ENCODE data around the gene CXCL8. TPM values are rescaled to one million over a fixed set of nuclear protein-coding genes. Genes with fewer than 3 reads are reported as not detected.
A peak's percentile ranks its signal among the peaks of the same experiment; 100 is the strongest.

Gene CXCL8
- total RNA-seq, 2 donors from 2014 or later: 11.9 to 14.5 TPM

GRCh38 chr4:73728091-73728741 lies 12.2 kb upstream of the CXCL8 start:
- Mint-ChIP-seq H3K4me1 (no peaks in the 10 kb centered on the region), H3K27ac (no peak overlapping the region), H3K4me3 (no peak overlapping the region), H3K36me3 (ENCODE audit: low read depth) (no peaks in the 10 kb centered on the region), H3K9me3 (no peaks in the 10 kb centered on the region), H3K27me3 (peaks cover 5% of the 10 kb centered on the region)
- ATAC-seq (replicated peaks): no peak

GRCh38 chr4:73729534-73730165 lies 10.7 kb upstream of the CXCL8 start:
- H3K27me3 Mint-ChIP-seq: peaks cover 5% of the 10 kb centered on the region
- peak; percentile 31 for ATAC-seq (replicated peaks)
- no peaks in the 10 kb centered on the region for H3K4me1 Mint-ChIP-seq
- H3K9me3 Mint-ChIP-seq: no peaks in the 10 kb centered on the region
- no peak overlapping the region for H3K4me3 Mint-ChIP-seq
- H3K36me3 Mint-ChIP-seq (ENCODE audit: low read depth): no peaks in the 10 kb centered on the region
- H3K27ac Mint-ChIP-seq: no peak overlapping the region

- no peak overlapping the region for H3K27ac Mint-ChIP-seq
- no peak for ATAC-seq (replicated peaks)
- H3K4me3 Mint-ChIP-seq: no peak overlapping the region
- no peaks in the 10 kb centered on the region for H3K9me3 Mint-ChIP-seq
- H3K36me3 Mint-ChIP-seq (ENCODE audit: low read depth): no peaks in the 10 kb centered on the region
- no peaks in the 10 kb centered on the region for H3K4me1 Mint-ChIP-seq
- peaks cover 5% of the 10 kb centered on the region for H3K27me3 Mint-ChIP-seq
These were observed 10.1 kb upstream of the CXCL8 start for GRCh38 chr4:73730292-73730691.

GRCh38 chr4:73730867-73731266 lies 9.5 kb upstream of the CXCL8 start:
- Mint-ChIP-seq H3K4me1 (no peaks in the 10 kb centered on the region), H3K36me3 (ENCODE audit: low read depth) (no peaks in the 10 kb centered on the region), H3K27me3 (peaks cover 5% of the 10 kb centered on the region), H3K4me3 (no peak overlapping the region), H3K9me3 (no peaks in the 10 kb centered on the region), H3K27ac (no peak overlapping the region)
- ATAC-seq (replicated peaks): no peak

GRCh38 chr4:73731968-73732610 lies 8.3 kb upstream of the CXCL8 start:
- no peak for ATAC-seq (replicated peaks)
- H3K27me3 Mint-ChIP-seq: peaks cover 5% of the 10 kb centered on the region
- no peaks in the 10 kb centered on the region for H3K36me3 Mint-ChIP-seq (ENCODE audit: low read depth)
- no peak overlapping the region for H3K27ac Mint-ChIP-seq
- H3K4me3 Mint-ChIP-seq: no peak overlapping the region
- no peaks in the 10 kb centered on the region for H3K9me3 Mint-ChIP-seq
- H3K4me1 Mint-ChIP-seq: no peaks in the 10 kb centered on the region

- peaks cover 5% of the 10 kb centered on the region for H3K27me3 Mint-ChIP-seq
- H3K4me3 Mint-ChIP-seq: no peak overlapping the region
- H3K36me3 Mint-ChIP-seq (ENCODE audit: low read depth): no peaks in the 10 kb centered on the region
- H3K27ac Mint-ChIP-seq: no peak overlapping the region
- no peaks in the 10 kb centered on the region for H3K4me1 Mint-ChIP-seq
- ATAC-seq (replicated peaks): no peak
- peaks cover 3% of the 10 kb centered on the region for H3K9me3 Mint-ChIP-seq
These were observed 7.5 kb upstream of the CXCL8 start for GRCh38 chr4:73732759-73733431.

GRCh38 chr4:73734530-73735001 lies 5.8 kb upstream of the CXCL8 start:
- Mint-ChIP-seq H3K4me1 (no peaks in the 10 kb centered on the region), H3K27ac (no peak overlapping the region), H3K36me3 (ENCODE audit: low read depth) (no peaks in the 10 kb centered on the region), H3K4me3 (no peak overlapping the region), H3K9me3 (peaks cover 3% of the 10 kb centered on the region), H3K27me3 (peaks cover 5% of the 10 kb centered on the region)
- no peak for ATAC-seq (replicated peaks)

- Mint-ChIP-seq H3K4me1 (no peaks in the 10 kb centered on the region), H3K27ac (no peak overlapping the region), H3K9me3 (peaks cover 3% of the 10 kb centered on the region), H3K27me3 (peaks cover 5% of the 10 kb centered on the region), H3K4me3 (no peak overlapping the region), H3K36me3 (ENCODE audit: low read depth) (no peaks in the 10 kb centered on the region)
- peak; percentile 48 for ATAC-seq (replicated peaks)
These were observed 5.1 kb upstream of the CXCL8 start for GRCh38 chr4:73735231-73735630.

GRCh38 chr4:73741031-73741749 lies 821 bp downstream of the CXCL8 start:
- Mint-ChIP-seq H3K4me3 (no peak overlapping the region), H3K36me3 (ENCODE audit: low read depth) (no peaks in the 10 kb centered on the region), H3K27me3 (no peaks in the 10 kb centered on the region), H3K9me3 (peaks cover 3% of the 10 kb centered on the region), H3K27ac (no peak overlapping the region), H3K4me1 (no peaks in the 10 kb centered on the region)
- no peak for ATAC-seq (replicated peaks)

- Mint-ChIP-seq H3K4me1 (no peaks in the 10 kb centered on the region), H3K27me3 (peaks cover 4% of the 10 kb centered on the region), H3K27ac (no peak overlapping the region), H3K4me3 (no peak overlapping the region), H3K36me3 (ENCODE audit: low read depth) (no peaks in the 10 kb centered on the region), H3K9me3 (peaks cover 3% of the 10 kb centered on the region)
- ATAC-seq (replicated peaks): no peak
These were observed 1.6 kb downstream of the CXCL8 start for GRCh38 chr4:73741750-73742489.

- peaks cover 5% of the 10 kb centered on the region for H3K27me3 Mint-ChIP-seq
- no peaks in the 10 kb centered on the region for H3K36me3 Mint-ChIP-seq (ENCODE audit: low read depth)
- no peak for ATAC-seq (replicated peaks)
- H3K4me1 Mint-ChIP-seq: no peaks in the 10 kb centered on the region
- H3K4me3 Mint-ChIP-seq: no peak overlapping the region
- H3K9me3 Mint-ChIP-seq: peaks cover 2% of the 10 kb centered on the region
- no peak overlapping the region for H3K27ac Mint-ChIP-seq
These were observed 2.3 kb downstream of the CXCL8 start for GRCh38 chr4:73742490-73743160.

GRCh38 chr4:73743281-73743680 lies 2.9 kb downstream of the CXCL8 start:
- ATAC-seq (replicated peaks): no peak
- H3K27me3 Mint-ChIP-seq: peaks cover 7% of the 10 kb centered on the region
- no peak overlapping the region for H3K4me3 Mint-ChIP-seq
- H3K27ac Mint-ChIP-seq: no peak overlapping the region
- H3K9me3 Mint-ChIP-seq: no peaks in the 10 kb centered on the region
- H3K36me3 Mint-ChIP-seq (ENCODE audit: low read depth): no peaks in the 10 kb centered on the region
- no peaks in the 10 kb centered on the region for H3K4me1 Mint-ChIP-seq

GRCh38 chr4:73743795-73744194 lies 3.4 kb downstream of the CXCL8 start:
- H3K36me3 Mint-ChIP-seq (ENCODE audit: low read depth): no peaks in the 10 kb centered on the region
- H3K4me1 Mint-ChIP-seq: no peaks in the 10 kb centered on the region
- H3K27ac Mint-ChIP-seq: no peak overlapping the region
- H3K4me3 Mint-ChIP-seq: no peak overlapping the region
- H3K27me3 Mint-ChIP-seq: peaks cover 7% of the 10 kb centered on the region
- no peak for ATAC-seq (replicated peaks)
- H3K9me3 Mint-ChIP-seq: no peaks in the 10 kb centered on the region
